GM12891 (cell line): Measurements from ENCODE around the gene CHERP.

Source experiments
- PAX5 ChIP-seq: IDR thresholded peaks from 2 replicates; pipeline ENCODE4 v1.6.1; 2011; ENCODE audit warnings: low read length, moderate library complexity, mild to moderate bottlenecking; ENCODE audit not compliant: insufficient read depth, severe bottlenecking
- POLR2AphosphoS5 ChIP-seq: IDR thresholded peaks from 2 replicates; pipeline ENCODE4 v1.6.1; 2011; ENCODE audit warnings: low read depth, low read length, control low read depth
- SPI1 ChIP-seq: IDR thresholded peaks from 2 replicates; pipeline ENCODE4 v1.6.1; 2011; ENCODE audit warnings: low read depth, low read length, control low read depth
- TAF1 ChIP-seq: IDR thresholded peaks from 2 replicates; pipeline ENCODE4 v1.6.1; 2011; ENCODE audit warnings: low read depth, low read length, control low read depth

- TF ChIP-seq POLR2AphosphoS5: no peak
- TF ChIP-seq TAF1: no peak
- no peak for TF ChIP-seq SPI1
- TF ChIP-seq PAX5: no peak
Observed at GRCh38 chr19:16571822-16572331, 29.6 kb upstream of the CHERP start.
